SK-N-SH (cell line): ENCODE data around the gene KHDC1. TPM values are rescaled to one million over a fixed set of nuclear protein-coding genes. Genes with fewer than 3 reads are reported as not detected.
A peak's percentile ranks its signal among the peaks of the same experiment; 100 is the strongest.
"Not testable (repeated sequence)": the region's sequence is repeated elsewhere in the genome, so short reads cannot be mapped to it uniquely, and the experiment has no call there.

ENCODE experiments used
- CTCF ChIA-PET: fragments of 300-600, 350-600 bp; formaldehyde crosslinking; extraction: SDS; loops from one replicate; lab custom pipeline; 2021; lab: Yijun Ruan, JAX
- POLR2A ChIA-PET: fragments of 350-600 bp; sonication (Branson Sonifier 250); formaldehyde crosslinking; extraction: SDS; loops from one replicate; lab custom pipeline; 2020; ENCODE audit warnings: antibody characterized with exemption, inconsistent platforms; lab: Yijun Ruan, JAX
- DNase-seq: peaks from one replicate; pipeline ENCODE4 v3.0.0; 2012
- H2AFZ ChIP-seq: fragments of 200-600 bp; sonication (generic); 2 replicates; pipeline ENCODE4 v1.8.1; 2016; ENCODE audit warnings: antibody characterized with exemption, mild to moderate bottlenecking, low read depth
- H3F3A ChIP-seq: fragments of 200-600 bp; sonication (generic); replicated peaks from 2 replicates; pipeline ENCODE3; 2016; ENCODE audit warnings: antibody characterized with exemption, mild to moderate bottlenecking; ENCODE audit not compliant: insufficient read depth
- H3K27ac ChIP-seq, 2 experiments: fragments of 200-500 bp in 1 of 2; fragments of 200-600 bp in 1 of 2; sonication (Bioruptor generic) in 1 of 2; sonication (generic), shearing (Covaris generic) in 1 of 2; 2 replicates each; pipeline versions ENCODE4 v1.5.1 to v1.6.1; 2014 to 2016; ENCODE audit warnings: low read depth in 2 of 2, inconsistent platforms in 1 of 2, low read length in 1 of 2, mild to moderate bottlenecking in 1 of 2, mixed read lengths in 1 of 2
- H3K27me3 ChIP-seq: fragments of 200-600 bp; sonication (generic), shearing (Covaris generic); 2 replicates; pipeline ENCODE4 v1.6.1; 2016; ENCODE audit warnings: mixed run types; ENCODE audit not compliant: insufficient read depth
- H3K36me3 ChIP-seq, 2 experiments: fragments of 200-500 bp in 1 of 2; fragments of 200-600 bp in 1 of 2; sonication (Bioruptor generic) in 1 of 2; sonication (generic) in 1 of 2; replicated peaks in 1 of 2; 2 replicates each; pipeline versions ENCODE3 to v1.5.1; 2014 to 2016; ENCODE audit warnings: low read length in 1 of 2, mild to moderate bottlenecking in 1 of 2; ENCODE audit not compliant: insufficient read depth in 2 of 2, control insufficient read depth in 1 of 2
- H3K4me1 ChIP-seq, 2 experiments: fragments of 200-500 bp in 1 of 2; fragments of 200-600 bp in 1 of 2; sonication (Bioruptor generic) in 1 of 2; sonication (generic), shearing (Covaris generic) in 1 of 2; 2 replicates each; pipeline versions ENCODE4 v1.5.1 to v1.6.1; 2014 to 2016; ENCODE audit warnings: low read depth in 1 of 2, low read length in 1 of 2, mixed run types in 1 of 2; ENCODE audit not compliant: insufficient read depth in 2 of 2, control insufficient read depth in 1 of 2
- H3K4me2 ChIP-seq: fragments of 200-600 bp; sonication (generic), shearing (Covaris generic); 2 replicates; pipeline ENCODE4 v1.6.1; 2017; ENCODE audit warnings: mixed run types
- H3K4me3 ChIP-seq, 2 experiments: fragments of 200-500 bp in 1 of 2; fragments of 200-600 bp in 1 of 2; sonication (Bioruptor generic) in 1 of 2; sonication (generic), shearing (Covaris generic) in 1 of 2; 2 replicates each; pipeline versions ENCODE4 v1.5.1 to v1.8.1; 2014 to 2016; ENCODE audit warnings: low read depth in 2 of 2, inconsistent platforms in 1 of 2, low read length in 1 of 2, mild to moderate bottlenecking in 1 of 2, mixed read lengths in 1 of 2, moderate library complexity in 1 of 2
- H3K79me2 ChIP-seq: fragments of 200-600 bp; sonication (generic); 2 replicates; pipeline ENCODE4 v1.8.1; 2017; ENCODE audit warnings: mild to moderate bottlenecking; ENCODE audit not compliant: insufficient read depth
- H3K9ac ChIP-seq: fragments of 200-600 bp; sonication (generic); 2 replicates; pipeline ENCODE4 v1.6.1; 2017; ENCODE audit warnings: mixed run types
- H3K9me2 ChIP-seq: fragments of 200-600 bp; sonication (generic); 2 replicates; pipeline ENCODE4 v1.6.1; 2017; ENCODE audit warnings: mixed run types
- H3K9me3 ChIP-seq: fragments of 200-600 bp; sonication (generic); 2 replicates; pipeline ENCODE4 v1.6.1; 2017; ENCODE audit warnings: mixed run types, mild to moderate bottlenecking, moderate library complexity
- H4K20me1 ChIP-seq: fragments of 200-600 bp; sonication (generic); 2 replicates; pipeline ENCODE4 v1.6.1; 2017; ENCODE audit warnings: mild to moderate bottlenecking, mixed run types; ENCODE audit not compliant: insufficient read depth
- CHD2 ChIP-seq: fragments of 150-350 bp; IDR thresholded peaks from 2 replicates; pipeline ENCODE4 v1.6.1; 2018; ENCODE audit warnings: low read length; ENCODE audit not compliant: partially characterized antibody
- ELF1 ChIP-seq: IDR thresholded peaks from 2 replicates; pipeline ENCODE4 v1.4.0; 2012
- FOSL2 ChIP-seq: IDR thresholded peaks from 2 replicates; pipeline ENCODE4 v1.4.0; 2012; ENCODE audit warnings: low read depth, mild to moderate bottlenecking, moderate library complexity, borderline replicate concordance
- GABPA ChIP-seq: IDR thresholded peaks from 2 replicates; pipeline ENCODE4 v1.4.0; 2012; ENCODE audit warnings: low read depth, mild to moderate bottlenecking
- IRF3 ChIP-seq: fragments of 150-350 bp; IDR thresholded peaks from 2 replicates; pipeline ENCODE4 v1.6.1; 2016; ENCODE audit warnings: mild to moderate bottlenecking, low read depth, low read length
- RAD21 ChIP-seq: IDR thresholded peaks from 2 replicates; pipeline ENCODE4 v1.6.1; 2012; ENCODE audit warnings: mild to moderate bottlenecking, low read length
- SMC3 ChIP-seq: IDR thresholded peaks from 2 replicates; pipeline ENCODE4 v1.6.1; 2012; ENCODE audit warnings: low read depth, low read length, improper control_type of control experiment
- TCF12 ChIP-seq: IDR thresholded peaks from 2 replicates; pipeline ENCODE4 v1.4.0; 2012
- YY1 ChIP-seq: IDR thresholded peaks from 2 replicates; pipeline ENCODE4 v1.4.0; 2012; ENCODE audit warnings: low read depth, mild to moderate bottlenecking
- ZBTB33 ChIP-seq: IDR thresholded peaks from 2 replicates; pipeline ENCODE4 v1.4.0; 2012; ENCODE audit warnings: low read depth, borderline replicate concordance
- WGBS: methylation state at CpG from one replicate; pipeline ENCODE4 v1.1.6; 2017; ENCODE audit warnings: low lambda C conversion rate; 5-methylcytosine and 5-hydroxymethylcytosine counted together
- polyA plus RNA-seq, 3 experiments: library from polyadenylated mRNA; depleted of rRNA; stranded (reverse); fragments of >200 nt; gene quantifications; 2 replicates each; pipeline ENCODE4 v1.2.3, GENCODE V29; 2012
- TF ChIP-seq, protein P1 (sequence below): IDR thresholded peaks from 2 replicates; pipeline ENCODE4 v1.4.0; 2012; ENCODE audit warnings: low read depth, borderline replicate concordance
- TF ChIP-seq, protein P2 (sequence below): IDR thresholded peaks from 2 replicates; pipeline ENCODE4 v1.4.0; 2012; ENCODE audit warnings: low read depth

The KHDC1 gene
- polyA plus RNA-seq, 1 of the 3 experiments (the other 2 are of a cell fraction): 6.0 TPM

DNA sequence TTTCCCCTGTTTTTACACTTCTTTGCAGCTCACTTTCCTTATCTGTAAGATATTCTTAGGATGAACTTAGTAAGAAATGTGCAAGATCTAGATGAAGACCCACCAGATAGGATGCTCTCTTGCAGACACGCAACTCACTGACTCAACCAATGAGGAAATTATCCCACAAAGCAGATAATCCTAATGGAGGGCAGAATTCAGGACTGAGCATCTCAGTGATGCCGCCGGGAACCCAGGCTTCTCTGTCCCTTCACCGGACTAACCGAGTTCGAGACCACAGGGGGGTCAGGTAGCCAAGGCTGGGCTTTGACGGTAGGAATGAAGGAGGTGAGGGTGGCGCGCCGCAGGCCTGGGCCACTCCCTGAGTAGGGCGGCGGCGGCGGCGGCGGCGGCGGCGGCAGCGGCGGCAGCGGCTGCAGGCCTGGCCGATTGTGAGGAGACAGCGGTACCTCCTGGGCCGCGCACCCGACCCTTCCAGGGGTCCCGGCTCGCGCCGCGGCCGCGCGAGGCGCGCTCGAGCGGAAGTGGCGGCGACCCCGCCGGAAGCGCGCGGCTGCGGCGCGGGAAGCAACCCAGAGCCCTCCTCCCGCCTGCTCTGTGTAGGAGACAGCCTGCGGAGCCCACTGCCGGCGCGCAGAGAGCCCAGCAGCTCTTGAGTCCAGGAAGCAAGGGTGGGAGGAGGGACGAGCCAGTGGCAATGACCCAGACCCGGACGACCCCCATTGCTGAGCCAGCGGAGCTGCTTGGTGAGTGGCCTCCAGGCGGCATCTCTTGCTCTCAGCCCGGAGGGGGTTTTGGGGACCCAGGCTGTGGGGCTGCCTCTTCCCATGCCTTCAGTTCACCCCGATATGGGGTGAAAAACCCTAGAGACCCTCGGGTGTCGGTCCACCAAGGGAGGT lies at the start of gene KHDC1 (continued):
- TF ChIP-seq ZBTB33: no peak
- TF ChIP-seq, protein P1, sequence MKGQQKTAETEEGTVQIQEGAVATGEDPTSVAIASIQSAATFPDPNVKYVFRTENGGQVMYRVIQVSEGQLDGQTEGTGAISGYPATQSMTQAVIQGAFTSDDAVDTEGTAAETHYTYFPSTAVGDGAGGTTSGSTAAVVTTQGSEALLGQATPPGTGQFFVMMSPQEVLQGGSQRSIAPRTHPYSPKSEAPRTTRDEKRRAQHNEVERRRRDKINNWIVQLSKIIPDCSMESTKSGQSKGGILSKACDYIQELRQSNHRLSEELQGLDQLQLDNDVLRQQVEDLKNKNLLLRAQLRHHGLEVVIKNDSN: no peak
- TF ChIP-seq RAD21: no peak
- no peak for TF ChIP-seq ELF1
- no peak for TF ChIP-seq FOSL2
- TF ChIP-seq SMC3: no peak
- TF ChIP-seq TCF12: no peak
- no peak for TF ChIP-seq IRF3
- TF ChIP-seq, protein P2, sequence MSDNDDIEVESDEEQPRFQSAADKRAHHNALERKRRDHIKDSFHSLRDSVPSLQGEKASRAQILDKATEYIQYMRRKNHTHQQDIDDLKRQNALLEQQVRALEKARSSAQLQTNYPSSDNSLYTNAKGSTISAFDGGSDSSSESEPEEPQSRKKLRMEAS: peak; percentile 75; the same call in 1 of the 2 replicates
- TF ChIP-seq CHD2: no peak
- peak; percentile 80 for TF ChIP-seq GABPA
- 0 out of 2 replicates have a peak, but pooled peaks have one; percentile 47 for TF ChIP-seq YY1

DNA sequence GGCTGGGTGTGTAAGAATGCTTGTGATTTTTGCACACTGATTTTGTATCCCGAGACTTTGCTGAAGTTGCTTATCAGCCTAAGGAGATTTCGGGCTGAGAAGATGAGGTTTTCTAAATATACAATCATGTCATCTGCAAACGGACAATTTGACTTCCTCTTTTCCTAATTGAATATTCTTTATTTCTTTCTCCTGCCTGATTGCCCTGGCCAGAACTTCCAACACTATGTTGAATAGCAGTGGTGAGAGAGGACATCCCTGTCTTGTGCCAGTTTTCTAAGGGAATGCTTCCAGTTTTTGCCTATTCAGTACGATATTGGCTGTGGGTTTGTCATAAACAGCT lies 47.5 kb upstream of the KHDC1 start:
- H3K36me3 ChIP-seq, CTCF ChIA-PET, DNase-seq, H3K9me3 ChIP-seq, H3F3A ChIP-seq, H3K27me3 ChIP-seq, H4K20me1 ChIP-seq, H3K9me2 ChIP-seq, H3K4me1 ChIP-seq, POLR2A ChIA-PET, H3K79me2 ChIP-seq: not testable (repeated sequence)
- WGBS: 36% methylated on average over 4 of the region's 4 CpGs
- peak overlapping the region; percentile 50 for H3K9ac ChIP-seq
- H3K27ac ChIP-seq: peak overlapping the region in 1 of 2 experiments; percentile 28; a peak in 1 of 4 replicates
- H2AFZ ChIP-seq: peak overlapping the region; percentile 88
- H3K4me2 ChIP-seq: peak overlapping the region; percentile 66
- peak overlapping the region; percentile 51 to 65 for H3K4me3 ChIP-seq
